PC-9 (cell line): ENCODE data around the gene PDE6C.
A peak's percentile ranks its signal among the peaks of the same experiment; 100 is the strongest.

Experiments
- CTCF ChIP-seq: fragments of 200-600 bp; sonication (generic); conservative IDR thresholded peaks from 2 replicates; pipeline ENCODE4 v1.6.1; 2017; ENCODE audit warnings: mixed run types, antibody characterized with exemption, mild to moderate bottlenecking, moderate library complexity
- EZH2 ChIP-seq: fragments of 200-600 bp; sonication (generic); IDR thresholded peaks from 2 replicates; pipeline ENCODE4 v1.8.0; 2017; ENCODE audit warnings: antibody characterized with exemption, low read depth

DNA sequence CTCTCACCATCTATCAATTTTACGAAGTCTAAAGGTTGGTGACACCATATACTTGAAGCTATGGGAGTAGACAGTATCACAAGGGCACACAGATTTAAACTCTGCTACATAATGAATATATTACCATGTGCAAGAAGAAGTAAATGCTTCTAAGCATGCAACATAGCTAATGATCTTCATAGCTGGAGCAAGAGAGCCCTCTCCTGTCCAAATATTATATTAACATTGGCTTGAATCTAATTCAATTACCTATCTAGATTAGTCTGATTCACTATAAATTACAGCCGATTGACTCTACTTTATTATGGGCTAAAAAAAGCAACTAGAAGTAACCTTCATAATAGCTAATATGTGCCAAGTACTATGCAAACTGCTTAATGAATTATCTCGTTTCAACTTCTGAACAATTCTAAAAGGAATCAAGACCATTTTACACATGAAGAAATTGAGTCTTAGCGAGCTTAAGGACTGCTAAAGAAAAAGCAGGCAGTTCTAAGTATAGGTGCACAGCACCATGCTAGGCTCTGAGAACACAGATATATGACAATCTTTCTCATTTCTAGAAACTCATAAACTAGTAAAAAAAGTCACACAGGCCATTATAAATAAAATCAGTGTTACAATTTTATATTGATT, 68.2 kb downstream of the PDE6C start:
- TF ChIP-seq CTCF (peak; percentile 75), EZH2 (no peak)
